ENCODE data around the gene GPATCH2.
"Not testable (repeated sequence)": the region's sequence is repeated elsewhere in the genome, so short reads cannot be mapped to it uniquely, and the experiment has no call there.

Gene GPATCH2

DNA sequence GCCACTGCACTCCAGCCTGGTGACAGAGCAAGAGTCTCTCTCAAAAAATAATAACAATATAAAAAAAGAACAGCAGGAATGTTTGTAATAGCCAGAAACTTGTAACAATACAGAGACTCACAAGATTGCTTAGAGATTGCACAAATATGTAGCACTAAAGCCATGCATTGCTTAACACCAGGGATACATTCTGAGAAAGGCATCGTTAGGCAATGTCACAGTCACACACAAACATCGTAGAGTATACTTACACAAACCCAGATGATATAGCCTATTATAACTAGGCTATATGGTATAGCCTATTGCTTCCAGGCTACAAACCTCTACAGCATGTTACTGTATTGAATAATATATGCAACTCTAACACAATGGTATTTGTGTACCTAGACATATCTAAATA, 45.3 kb downstream of the GPATCH2 start:
- no peak for TF ChIP-seq CTCF (conservative IDR thresholded peaks at IDR 0.05; ENCODE audit: low read depth, low read length)
- H3K4me2 ChIP-seq, result no peak overlapping the region
- no peak overlapping the region for H3K4me3 ChIP-seq (IDR thresholded peaks at IDR 0.05; ENCODE audit: insufficient read depth, low read depth, low read length)
- H3K79me2 ChIP-seq (ENCODE audit: insufficient read depth, low read depth), result no peaks in the 10 kb centered on the region
- H3K27me3 ChIP-seq (ENCODE audit: insufficient read depth, low read depth), result no peaks in the 10 kb centered on the region
- no peak overlapping the region for H3K9ac ChIP-seq
- no peaks in the 10 kb centered on the region for H3K36me3 ChIP-seq (ENCODE audit: insufficient read depth)
- H3K4me1 ChIP-seq (ENCODE audit: low read depth, poor library complexity, severe bottlenecking), result no peaks in the 10 kb centered on the region
- no peak overlapping the region for H3K27ac ChIP-seq
- H2AFZ ChIP-seq (ENCODE audit: low read depth), result no peak overlapping the region
- H4K20me1 ChIP-seq (ENCODE audit: insufficient read depth), result no peaks in the 10 kb centered on the region

GRCh38 chr1:217584286-217584811, 46.5 kb downstream of the GPATCH2 start:
- not testable (repeated sequence) for H3K27me3 ChIP-seq (ENCODE audit: insufficient read depth, low read depth); H3K79me2 ChIP-seq (ENCODE audit: insufficient read depth, low read depth); H4K20me1 ChIP-seq (ENCODE audit: insufficient read depth); H3K4me3 ChIP-seq (IDR thresholded peaks at IDR 0.05; ENCODE audit: insufficient read depth, low read depth, low read length); H3K9ac ChIP-seq; H2AFZ ChIP-seq (ENCODE audit: low read depth); H3K27ac ChIP-seq; H3K4me2 ChIP-seq; H3K4me1 ChIP-seq (ENCODE audit: low read depth, poor library complexity, severe bottlenecking); H3K36me3 ChIP-seq (ENCODE audit: insufficient read depth)

- Histone ChIP-seq H4K20me1 (ENCODE audit: insufficient read depth) (no peaks in the 10 kb centered on the region), H3K27ac (no peak overlapping the region), H2AFZ (ENCODE audit: low read depth) (no peak overlapping the region), H3K4me2 (no peak overlapping the region), H3K4me1 (ENCODE audit: low read depth, poor library complexity, severe bottlenecking) (no peaks in the 10 kb centered on the region), H3K9ac (no peak overlapping the region), H3K79me2 (ENCODE audit: insufficient read depth, low read depth) (no peaks in the 10 kb centered on the region), H3K27me3 (ENCODE audit: insufficient read depth, low read depth) (no peaks in the 10 kb centered on the region), H3K4me3 (IDR thresholded peaks at IDR 0.05; ENCODE audit: insufficient read depth, low read depth, low read length) (no peak overlapping the region), H3K36me3 (ENCODE audit: insufficient read depth) (no peaks in the 10 kb centered on the region)
- TF ChIP-seq CTCF (conservative IDR thresholded peaks at IDR 0.05; ENCODE audit: low read depth, low read length), result no peak
Measured at GRCh38 chr1:217577336-217577735, 53.6 kb downstream of the GPATCH2 start.

DNA sequence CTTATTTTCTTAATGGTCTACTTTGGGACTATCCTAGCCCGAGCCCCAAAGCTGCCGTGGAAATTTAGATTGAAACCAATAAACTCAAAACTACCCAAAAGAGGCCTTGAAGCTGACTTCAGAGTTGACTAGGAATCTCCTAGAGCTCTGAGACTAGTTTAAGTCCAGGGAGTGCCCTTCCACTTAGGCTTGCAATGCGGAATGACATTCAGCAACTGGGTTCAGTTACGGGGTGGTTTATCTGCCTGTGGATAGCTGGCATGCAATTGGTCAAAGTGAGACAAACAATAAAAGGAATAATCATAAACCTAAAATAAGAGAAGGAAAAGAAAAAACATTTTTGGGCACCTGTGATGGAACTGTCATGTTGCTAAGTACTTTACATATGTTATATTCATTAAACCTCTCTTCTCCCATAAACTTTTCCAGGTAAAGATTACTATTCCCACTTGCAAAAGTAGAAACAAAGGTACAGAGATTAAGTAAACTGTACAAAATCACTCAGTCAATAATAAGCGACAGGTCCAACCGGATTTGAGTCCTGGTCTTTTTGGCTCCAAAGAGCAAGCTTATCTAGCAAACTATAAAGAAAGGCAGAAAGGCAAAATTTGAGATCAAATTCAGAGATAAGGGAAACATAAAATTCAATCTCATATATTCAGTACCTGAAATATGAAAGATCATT, 56.5 kb downstream of the GPATCH2 start:
- H3K27me3 ChIP-seq (ENCODE audit: insufficient read depth, low read depth), result no peaks in the 10 kb centered on the region
- no peak overlapping the region for H3K27ac ChIP-seq
- H4K20me1 ChIP-seq (ENCODE audit: insufficient read depth), result no peaks in the 10 kb centered on the region
- no peak overlapping the region for H3K4me3 ChIP-seq (IDR thresholded peaks at IDR 0.05; ENCODE audit: insufficient read depth, low read depth, low read length)
- H3K4me2 ChIP-seq, result no peak overlapping the region
- TF ChIP-seq CTCF (conservative IDR thresholded peaks at IDR 0.05; ENCODE audit: low read depth, low read length), result no peak
- no peaks in the 10 kb centered on the region for H3K36me3 ChIP-seq (ENCODE audit: insufficient read depth)
- H3K9ac ChIP-seq, result no peak overlapping the region
- H3K4me1 ChIP-seq (ENCODE audit: low read depth, poor library complexity, severe bottlenecking), result no peaks in the 10 kb centered on the region
- H3K79me2 ChIP-seq (ENCODE audit: insufficient read depth, low read depth), result no peaks in the 10 kb centered on the region
- no peak overlapping the region for H2AFZ ChIP-seq (ENCODE audit: low read depth)

GRCh38 chr1:217569021-217569420, 61.9 kb downstream of the GPATCH2 start:
- no peak overlapping the region for H3K4me2 ChIP-seq
- no peaks in the 10 kb centered on the region for H4K20me1 ChIP-seq (ENCODE audit: insufficient read depth)
- H3K4me3 ChIP-seq (IDR thresholded peaks at IDR 0.05; ENCODE audit: insufficient read depth, low read depth, low read length), result no peak overlapping the region
- no peak overlapping the region for H3K9ac ChIP-seq
- TF ChIP-seq CTCF (conservative IDR thresholded peaks at IDR 0.05; ENCODE audit: low read depth, low read length), result no peak
- H3K79me2 ChIP-seq (ENCODE audit: insufficient read depth, low read depth), result no peaks in the 10 kb centered on the region
- H3K4me1 ChIP-seq (ENCODE audit: low read depth, poor library complexity, severe bottlenecking), result no peaks in the 10 kb centered on the region
- no peaks in the 10 kb centered on the region for H3K27me3 ChIP-seq (ENCODE audit: insufficient read depth, low read depth)
- no peak overlapping the region for H3K27ac ChIP-seq
- no peak overlapping the region for H2AFZ ChIP-seq (ENCODE audit: low read depth)
- no peaks in the 10 kb centered on the region for H3K36me3 ChIP-seq (ENCODE audit: insufficient read depth)

All from KMS-11 (cell line).